IMR-90 (cell line): ENCODE results near the gene IFIT1B. TPM values are rescaled to one million over a fixed set of nuclear protein-coding genes. Genes with fewer than 3 reads are reported as not detected.
"Not testable (repeated sequence)": the region's sequence is repeated elsewhere in the genome, so short reads cannot be mapped to it uniquely, and the experiment has no call there.

Experiments used
- ATAC-seq: fragments of 200-7000 bp; cut with Tn5 transposase; 2 replicates; pipeline ENCODE4 v1.9.1; 2020; ENCODE audit warnings: low read depth, mild to moderate bottlenecking, moderate library complexity
- BruUV-seq: library from RNA; stranded (reverse); fragments of 400-500 nt; replicated peaks from 2 replicates; lab custom pipeline; 2021; lab: Mats Ljungman, UMichigan
- CTCF ChIA-PET: fragments of 300-600 bp; formaldehyde crosslinking; extraction: SDS; loops from one replicate; lab custom pipeline; 2021; ENCODE audit warnings: antibody characterized with exemption; lab: Yijun Ruan, JAX
- POLR2A ChIA-PET: fragments of 300-600 bp; sonication (Branson Sonifier 250); formaldehyde crosslinking; loops from one replicate; lab custom pipeline; 2022; ENCODE audit warnings: antibody characterized with exemption; ENCODE audit not compliant: unreplicated experiment; lab: Charles Lee
- DNase-seq: peaks from one replicate; pipeline ENCODE4 v3.0.0; 2013
- H2AFZ ChIP-seq: replicated peaks from 2 replicates; pipeline ENCODE3; 2013; ENCODE audit warnings: low read length, mild to moderate bottlenecking; ENCODE audit not compliant: poor library complexity
- H2AK5ac ChIP-seq: 2 replicates; pipeline ENCODE4 v1.6.1; 2013; ENCODE audit warnings: low read depth, low read length, inconsistent platforms
- H2AK9ac ChIP-seq: replicated peaks from 2 replicates; pipeline ENCODE3; 2013; ENCODE audit warnings: mild to moderate bottlenecking, low read depth, low read length, moderate library complexity; ENCODE audit not compliant: poor library complexity
- H2BK120ac ChIP-seq: 2 replicates; pipeline ENCODE4 v1.6.1; 2013; ENCODE audit warnings: low read depth, low read length, inconsistent platforms
- H2BK15ac ChIP-seq: 3 replicates; pipeline ENCODE4 v1.6.1; 2013; ENCODE audit warnings: low read depth, low read length, inconsistent platforms
- H2BK20ac ChIP-seq: 2 replicates; pipeline ENCODE4 v1.6.1; 2013; ENCODE audit warnings: low read depth, mild to moderate bottlenecking, inconsistent platforms, low read length, moderate library complexity
- H2BK5ac ChIP-seq: 2 replicates; pipeline ENCODE4 v1.6.1; 2013; ENCODE audit warnings: mild to moderate bottlenecking, low read depth, low read length, inconsistent platforms; ENCODE audit not compliant: poor library complexity, severe bottlenecking
- H3K14ac ChIP-seq: replicated peaks from 2 replicates; pipeline ENCODE4 v1.6.1; 2013; ENCODE audit warnings: low read depth, low read length, inconsistent platforms
- H3K18ac ChIP-seq: 2 replicates; pipeline ENCODE4 v1.6.1; 2013; ENCODE audit warnings: low read depth, low read length, control low read depth
- H3K23ac ChIP-seq: 2 replicates; pipeline ENCODE4 v1.6.1; 2013; ENCODE audit warnings: low read depth, low read length, inconsistent platforms
- H3K27ac ChIP-seq: 2 replicates; pipeline ENCODE4 v1.5.1; 2013; ENCODE audit warnings: mild to moderate bottlenecking, control low read depth, low read length; ENCODE audit not compliant: insufficient read depth
- H3K27me3 ChIP-seq: 2 replicates; pipeline ENCODE4 v1.6.1; 2013; ENCODE audit warnings: low read length; ENCODE audit not compliant: control insufficient read depth, insufficient read depth
- H3K36me3 ChIP-seq: 2 replicates; pipeline ENCODE4 v1.6.1; 2013; ENCODE audit warnings: low read length, mixed read lengths; ENCODE audit not compliant: control insufficient read depth, insufficient read depth
- H3K4ac ChIP-seq: 2 replicates; pipeline ENCODE4 v1.6.1; 2013; ENCODE audit warnings: low read depth, low read length, inconsistent platforms
- H3K4me1 ChIP-seq: 2 replicates; pipeline ENCODE4 v1.6.1; 2013; ENCODE audit warnings: low read length, mixed read lengths; ENCODE audit not compliant: control insufficient read depth, insufficient read depth
- H3K4me2 ChIP-seq: 2 replicates; pipeline ENCODE4 v1.6.1; 2013; ENCODE audit warnings: low read depth, mild to moderate bottlenecking, control low read depth, low read length, moderate library complexity
- H3K4me3 ChIP-seq: 2 replicates; pipeline ENCODE4 v1.5.1; 2013; ENCODE audit warnings: low read depth, mild to moderate bottlenecking, control low read depth, low read length, moderate library complexity; ENCODE audit not compliant: insufficient read depth
- H3K56ac ChIP-seq: 2 replicates; pipeline ENCODE4 v1.6.1; 2013; ENCODE audit warnings: low read length, inconsistent platforms; ENCODE audit not compliant: insufficient read depth; ENCODE audit errors: extremely low read depth
- H3K79me1 ChIP-seq, 2 experiments: 2 replicates each; pipeline ENCODE4 v1.6.1; 2013; ENCODE audit warnings: low read length in 2 of 2, inconsistent platforms in 1 of 2, low read depth in 1 of 2
- H3K9ac ChIP-seq: 2 replicates; pipeline ENCODE4 v1.6.1; 2013; ENCODE audit warnings: low read depth, low read length, control low read depth
- H3K9me1 ChIP-seq: 2 replicates; pipeline ENCODE4 v1.6.1; 2013; ENCODE audit warnings: low read length, inconsistent platforms; ENCODE audit not compliant: insufficient read depth
- H3K9me3 ChIP-seq: 2 replicates; pipeline ENCODE4 v1.6.1; 2013; ENCODE audit warnings: low read length; ENCODE audit not compliant: control insufficient read depth, insufficient read depth
- H4K20me1 ChIP-seq: 2 replicates; pipeline ENCODE4 v1.6.1; 2013; ENCODE audit warnings: low read length, inconsistent platforms; ENCODE audit not compliant: insufficient read depth
- H4K5ac ChIP-seq: 2 replicates; pipeline ENCODE4 v1.6.1; 2013; ENCODE audit warnings: mild to moderate bottlenecking, low read depth, low read length, control low read depth
- H4K8ac ChIP-seq, 2 experiments: 2 replicates each; pipeline ENCODE4 v1.6.1; 2013; ENCODE audit warnings: low read depth in 2 of 2, low read length in 2 of 2, control low read depth in 1 of 2, inconsistent platforms in 1 of 2
- H4K91ac ChIP-seq: 2 replicates; pipeline ENCODE4 v1.6.1; 2013; ENCODE audit warnings: low read depth, low read length, inconsistent platforms; ENCODE audit not compliant: insufficient read depth
- WGBS, 2 experiments: methylation state at CpG; one replicate each; pipeline versions ENCODE4 v1.1.5 to v1.1.7; 2013; ENCODE audit warnings: missing lambda C conversion rate in 2 of 2; ENCODE audit not compliant: insufficient read length in 1 of 2; ENCODE audit errors: extremely low coverage in 2 of 2; 5-methylcytosine and 5-hydroxymethylcytosine counted together
- dilution Hi-C: fragments of 300-500 bp; cut with HindIII; formaldehyde crosslinking; loops from one replicate; pipeline ENCODE4 v1.14.3; 2018; ENCODE audit warnings: low sequenced_read_pairs; ENCODE audit not compliant: unreplicated experiment
- in situ Hi-C: fragments of 300-500 bp; cut with MboI; formaldehyde crosslinking; loops from 3 replicates; pipeline ENCODE4 v1.14.3; 2019; ENCODE audit warnings: low sequenced_read_pairs, inconsistent platforms, mixed read lengths
- intact Hi-C: fragments of 100-400 bp; cut with micrococcal nuclease; formaldehyde crosslinking; loops from 2 replicates; pipeline ENCODE4 v1.10.0; 2022
- polyA plus RNA-seq, 3 experiments: library from polyadenylated mRNA; depleted of rRNA; stranded (reverse); fragments of >200 nt; gene quantifications; 2 replicates each; pipeline ENCODE4 v1.2.3, GENCODE V29; 2012; ENCODE audit warnings: low replicate concordance in 1 of 3
- total RNA-seq: library from RNA; depleted of rRNA; stranded (reverse); fragments of >200 nt; gene quantifications from 2 replicates; pipeline ENCODE4 v1.2.3, GENCODE V29; 2012

Gene IFIT1B
- total and polyA plus RNA-seq, 2 of the 4 experiments (the other 2 are of a cell fraction), result not detected

DNA sequence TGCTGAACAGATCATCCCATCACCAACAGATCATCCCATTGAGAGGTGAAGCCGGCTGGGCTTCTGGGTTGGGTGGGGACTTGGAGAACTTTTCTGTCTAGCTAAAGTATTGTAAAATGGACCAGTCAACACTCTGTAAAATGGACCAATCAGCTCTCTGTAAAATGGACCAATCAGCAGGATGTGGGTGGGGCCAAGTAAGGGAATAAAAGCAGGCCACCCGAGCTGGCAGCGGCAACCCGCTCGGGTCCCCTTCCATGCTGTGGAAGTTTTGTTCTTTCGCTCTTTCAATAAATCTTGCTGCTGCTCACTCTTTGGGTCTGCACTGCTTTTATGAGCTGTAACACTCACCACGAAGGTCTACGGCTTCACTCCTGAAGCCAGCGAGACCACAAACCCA is 28.3 kb downstream of the IFIT1B start:
- intact Hi-C loops, result not testable (repeated sequence)

DNA sequence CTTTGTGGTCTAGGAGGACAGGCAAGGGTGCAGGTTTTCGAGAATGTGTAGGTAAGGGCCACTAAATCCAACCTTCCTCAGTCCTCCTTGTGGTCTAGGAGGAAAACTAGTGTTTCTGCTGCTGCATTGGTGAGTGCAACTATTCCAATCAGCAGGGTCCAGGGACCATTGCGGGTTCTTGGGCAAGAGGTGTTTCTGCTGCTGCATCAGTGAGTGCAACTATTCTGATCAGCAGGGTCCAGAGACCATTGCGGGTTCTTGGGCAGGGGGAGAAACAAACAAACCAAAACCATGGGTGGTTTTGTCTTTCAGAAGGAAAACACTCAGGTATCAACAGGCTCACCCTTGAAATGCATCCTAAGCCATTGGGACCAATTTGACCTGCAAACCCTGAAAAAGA is 29.9 kb downstream of the IFIT1B start:
- dilution Hi-C loops, H2BK15ac ChIP-seq, H3K27me3 ChIP-seq, H3K9ac ChIP-seq, H3K14ac ChIP-seq, H3K9me1 ChIP-seq, POLR2A ChIA-PET, H3K27ac ChIP-seq, H3K79me1 ChIP-seq, ATAC-seq, H3K23ac ChIP-seq, in situ Hi-C loops, H3K4me1 ChIP-seq, H2BK20ac ChIP-seq, H2BK120ac ChIP-seq, H3K4me2 ChIP-seq, H2AFZ ChIP-seq, H3K4me3 ChIP-seq, H3K56ac ChIP-seq, intact Hi-C loops, H3K36me3 ChIP-seq, H3K18ac ChIP-seq, H4K20me1 ChIP-seq, H2BK5ac ChIP-seq, H4K5ac ChIP-seq, BruUV-seq, H4K8ac ChIP-seq, H3K4ac ChIP-seq, H3K9me3 ChIP-seq, H2AK9ac ChIP-seq, H2AK5ac ChIP-seq, H4K91ac ChIP-seq, DNase-seq, CTCF ChIA-PET: not testable (repeated sequence)
- WGBS, 2 experiments, result 100% methylated on average over 1 of the region's 3 CpGs; no CpG with 5 or more reads in 1 of the 2 experiments

More for the DNA sequence above, 28.3 kb downstream of the IFIT1B start:
- H4K91ac ChIP-seq, H3K4ac ChIP-seq, H3K18ac ChIP-seq, H2BK5ac ChIP-seq, DNase-seq, H3K14ac ChIP-seq, H2BK120ac ChIP-seq, H3K27ac ChIP-seq, H2AK9ac ChIP-seq, H2AFZ ChIP-seq, H4K5ac ChIP-seq, H4K8ac ChIP-seq, dilution Hi-C loops, CTCF ChIA-PET, H3K36me3 ChIP-seq, H3K27me3 ChIP-seq, H3K9me3 ChIP-seq, H3K9me1 ChIP-seq, BruUV-seq, H3K4me3 ChIP-seq, H2BK15ac ChIP-seq, H3K4me2 ChIP-seq, ATAC-seq, H2AK5ac ChIP-seq, POLR2A ChIA-PET, H3K56ac ChIP-seq, H3K79me1 ChIP-seq, H4K20me1 ChIP-seq, H3K4me1 ChIP-seq, H3K9ac ChIP-seq, H2BK20ac ChIP-seq, H3K23ac ChIP-seq, in situ Hi-C loops: not testable (repeated sequence)
- WGBS, 2 experiments, result 80% methylated on average over 1 of the region's 9 CpGs; no CpG with 5 or more reads in 1 of the 2 experiments
